Tibial nerve (tissue), 4 donors: ENCODE data around the gene ASIC2.

Experiments used
- CTCF ChIP-seq, 5 experiments: fragments of 200-600 bp in 3 of 5; fragments of 450-650 bp in 2 of 5; sonication (generic) in 3 of 5; IDR thresholded peaks; one replicate each; pipeline ENCODE4 v1.5.1; 2016 to 2019; ENCODE audit warnings: antibody characterized with exemption in 5 of 5, mild to moderate bottlenecking in 3 of 5, moderate library complexity in 2 of 5
- EP300 ChIP-seq, 2 donors: sonication (generic); formaldehyde crosslinking; IDR thresholded peaks; one replicate each; pipeline ENCODE4 v1.6.1; 2017; ENCODE audit warnings: antibody characterized with exemption in 2 of 2, mild to moderate bottlenecking in 1 of 2
- POLR2A ChIP-seq, 2 donors: fragments of 450-650 bp; IDR thresholded peaks; one replicate each; pipeline ENCODE4 v1.6.1; 2017; ENCODE audit warnings: antibody characterized with exemption in 2 of 2, mild to moderate bottlenecking in 2 of 2, moderate library complexity in 2 of 2

GRCh38 chr17:33015716-33016346 is 277.3 kb downstream of the ASIC2 start:
- no peak for TF ChIP-seq CTCF (IDR thresholded peaks at IDR 0.05)
- TF ChIP-seq POLR2A (IDR thresholded peaks at IDR 0.05), result no peak
- no peak for TF ChIP-seq EP300 (IDR thresholded peaks at IDR 0.05)
